ENCODE results near the gene MRC2.

The MRC2 gene

GRCh38 chr17:62661337-62661736, 33.9 kb downstream of the MRC2 start:
- DNase-seq (ENCODE audit: low spot score) = no peak

GRCh38 chr17:62662855-62663254, 35.4 kb downstream of the MRC2 start:
- no peak for DNase-seq (ENCODE audit: low spot score)

GRCh38 chr17:62663304-62663703, 35.8 kb downstream of the MRC2 start:
- DNase-seq (ENCODE audit: low spot score) = no peak

GRCh38 chr17:62664336-62665120, 37.1 kb downstream of the MRC2 start:
- DNase-seq (ENCODE audit: low spot score) = no peak

- no peak for DNase-seq (ENCODE audit: low spot score)
Measured at GRCh38 chr17:62665599-62665998, 38.1 kb downstream of the MRC2 start.

- DNase-seq (ENCODE audit: low spot score) = no peak
Measured at GRCh38 chr17:62666061-62666800, 38.8 kb downstream of the MRC2 start.

- no peak for DNase-seq (ENCODE audit: low spot score)
Measured at GRCh38 chr17:62666801-62667591, 39.5 kb downstream of the MRC2 start.

- no peak for DNase-seq (ENCODE audit: low spot score)
Measured at GRCh38 chr17:62668091-62668804, 40.8 kb downstream of the MRC2 start.

GRCh38 chr17:62670202-62670821, 42.8 kb downstream of the MRC2 start:
- no peak for DNase-seq (ENCODE audit: low spot score)

- DNase-seq (ENCODE audit: low spot score) = no peak
Measured at GRCh38 chr17:62671553-62671952, 44.1 kb downstream of the MRC2 start.

GRCh38 chr17:62672957-62673356, 45.5 kb downstream of the MRC2 start:
- no peak for DNase-seq (ENCODE audit: low spot score)

- no peak for DNase-seq (ENCODE audit: low spot score)
Measured at GRCh38 chr17:62673614-62674362, 46.3 kb downstream of the MRC2 start.

- DNase-seq (ENCODE audit: low spot score) = no peak
Measured at GRCh38 chr17:62674363-62674739, 46.9 kb downstream of the MRC2 start.

- DNase-seq (ENCODE audit: low spot score) = no peak
Measured at GRCh38 chr17:62674841-62675240, 47.4 kb downstream of the MRC2 start.

GRCh38 chr17:62675260-62675659, 47.8 kb downstream of the MRC2 start:
- DNase-seq (ENCODE audit: low spot score) = peak; percentile 73

- DNase-seq (ENCODE audit: low spot score) = no peak
Measured at GRCh38 chr17:62675701-62676100, 48.2 kb downstream of the MRC2 start.

- DNase-seq (ENCODE audit: low spot score) = no peak
Measured at GRCh38 chr17:62676231-62676943, 48.9 kb downstream of the MRC2 start.

GRCh38 chr17:62676952-62677596, 49.6 kb downstream of the MRC2 start:
- DNase-seq (ENCODE audit: low spot score) = no peak

- DNase-seq (ENCODE audit: low spot score) = no peak
Measured at GRCh38 chr17:62678214-62678919, 50.9 kb downstream of the MRC2 start.

Measured in Ammon's horn (tissue), 1 donor.